GM23338 (cell line): ENCODE data around the gene MYOM1. TPM values are rescaled to one million over a fixed set of nuclear protein-coding genes. Genes with fewer than 3 reads are reported as not detected.

Source experiments
- ATAC-seq: fragments of 200-7000 bp; cut with Tn5 transposase; 3 replicates; pipeline ENCODE4 v1.9.1; 2020
- DNase-seq: peaks from one replicate; pipeline ENCODE4 v3.0.0-alpha.2; 2015; ENCODE audit warnings: low spot score
- H2AFZ ChIP-seq: fragments of 200-600 bp; sonication (generic); 2 replicates; pipeline ENCODE4 v1.8.0; 2016; ENCODE audit warnings: antibody characterized with exemption, mild to moderate bottlenecking, moderate library complexity
- H3F3A ChIP-seq: fragments of 200-600 bp; sonication (generic); replicated peaks from 2 replicates; pipeline ENCODE4 v1.8.0; 2017; ENCODE audit warnings: antibody characterized with exemption, mixed run types, low read depth
- H3K27ac ChIP-seq: fragments of 200-600 bp; sonication (generic); 2 replicates; pipeline ENCODE4 v1.6.1; 2016; ENCODE audit warnings: low read depth
- H3K27me3 ChIP-seq: fragments of 200-600 bp; sonication (generic); 2 replicates; pipeline ENCODE4 v1.8.0; 2016; ENCODE audit warnings: mild to moderate bottlenecking, mixed run types, moderate library complexity; ENCODE audit not compliant: insufficient read depth
- H3K36me3 ChIP-seq: fragments of 200-600 bp; sonication (generic); 2 replicates; pipeline ENCODE4 v1.8.0; 2016; ENCODE audit warnings: mild to moderate bottlenecking; ENCODE audit not compliant: insufficient read depth
- H3K4me1 ChIP-seq: fragments of 200-600 bp; sonication (generic); 2 replicates; pipeline ENCODE4 v1.8.0; 2016; ENCODE audit warnings: mild to moderate bottlenecking, moderate library complexity; ENCODE audit not compliant: insufficient read depth
- H3K4me2 ChIP-seq: fragments of 200-600 bp; sonication (generic); 2 replicates; pipeline ENCODE4 v1.7.1; 2017; ENCODE audit warnings: mixed run types
- H3K4me3 ChIP-seq: fragments of 200-600 bp; sonication (generic); 2 replicates; pipeline ENCODE4 v1.6.1; 2016; ENCODE audit warnings: mixed run types
- H3K79me2 ChIP-seq: fragments of 200-600 bp; sonication (generic); replicated peaks from 2 replicates; pipeline ENCODE4 v1.8.0; 2017; ENCODE audit warnings: mild to moderate bottlenecking; ENCODE audit not compliant: insufficient read depth
- H3K9me2 ChIP-seq: fragments of 200-600 bp; sonication (generic); 2 replicates; pipeline ENCODE4 v1.8.0; 2017; ENCODE audit not compliant: insufficient read depth
- H4K20me1 ChIP-seq: fragments of 200-600 bp; sonication (generic); replicated peaks from 2 replicates; pipeline ENCODE4 v1.8.0; 2017; ENCODE audit warnings: mild to moderate bottlenecking; ENCODE audit not compliant: insufficient read depth
- H3K27ac Mint-ChIP-seq: 2 replicates; pipeline ENCODE4 v1.8.0; 2020; ENCODE audit warnings: inconsistent platforms, mild to moderate bottlenecking, moderate library complexity, mixed read lengths
- H3K27me3 Mint-ChIP-seq: 3 replicates; pipeline ENCODE4 v1.8.0; 2022; ENCODE audit warnings: low read depth, mild to moderate bottlenecking, moderate library complexity, mixed read lengths, inconsistent platforms; ENCODE audit not compliant: insufficient read depth, poor library complexity
- H3K36me3 Mint-ChIP-seq: 3 replicates; pipeline ENCODE4 v1.8.0; 2021; ENCODE audit warnings: low read depth, mild to moderate bottlenecking, inconsistent platforms, moderate library complexity, mixed read lengths
- H3K4me1 Mint-ChIP-seq: 3 replicates; pipeline ENCODE4 v1.8.0; 2020; ENCODE audit warnings: mild to moderate bottlenecking, inconsistent platforms, mixed read lengths
- H3K4me3 Mint-ChIP-seq: 3 replicates; pipeline ENCODE4 v1.8.0; 2021; ENCODE audit warnings: moderate library complexity, mild to moderate bottlenecking, inconsistent platforms, mixed read lengths
- H3K9me3 Mint-ChIP-seq: 3 replicates; pipeline ENCODE4 v1.8.0; 2020; ENCODE audit warnings: moderate library complexity, mild to moderate bottlenecking, inconsistent platforms, mixed read lengths
- CREB1 ChIP-seq: fragments of 250-450 bp; sonication (Bioruptor Pico); IDR thresholded peaks from 2 replicates; pipeline ENCODE4 v1.5.0; 2020; ENCODE audit warnings: low read depth, mild to moderate bottlenecking, moderate library complexity
- EZH2 ChIP-seq: fragments of 200-600 bp; sonication (generic); IDR thresholded peaks from one replicate; pipeline ENCODE4 v1.8.0; 2017; ENCODE audit warnings: antibody characterized with exemption, mild to moderate bottlenecking, low read depth; ENCODE audit not compliant: unreplicated experiment
- JUNB ChIP-seq: IDR thresholded peaks from one replicate; pipeline ENCODE4 v1.6.1; 2016; ENCODE audit warnings: antibody characterized with exemption; ENCODE audit not compliant: unreplicated experiment
- NANOG ChIP-seq: IDR thresholded peaks from 2 replicates; pipeline ENCODE4 v1.6.1; 2016; ENCODE audit warnings: antibody characterized with exemption, borderline replicate concordance
- POLR2AphosphoS5 ChIP-seq: IDR thresholded peaks from 2 replicates; pipeline ENCODE4 v1.6.1; 2016; ENCODE audit warnings: antibody characterized with exemption, low read depth
- STAT1 ChIP-seq: IDR thresholded peaks from one replicate; pipeline ENCODE4 v1.6.1; 2016; ENCODE audit warnings: antibody characterized with exemption; ENCODE audit not compliant: unreplicated experiment
- ZNF114 ChIP-seq: fragments of 250-450 bp; sonication (Bioruptor Pico); IDR thresholded peaks from 2 replicates; pipeline ENCODE4 v1.5.0; 2020; ENCODE audit warnings: mild to moderate bottlenecking, moderate library complexity
- ZNF331 ChIP-seq: fragments of 250-450 bp; sonication (Bioruptor Pico); IDR thresholded peaks from 2 replicates; pipeline ENCODE4 v1.5.0; 2020; ENCODE audit warnings: low read depth, mild to moderate bottlenecking, moderate library complexity
- polyA plus RNA-seq: library from polyadenylated mRNA; unstranded; fragments of >200 nt; fragmentation: Nextera tagmentation; extraction: Ambion mirVana; gene quantifications from 2 replicates; pipeline ENCODE4 v1.2.1, GENCODE V29; 2016
- total RNA-seq: library from RNA; depleted of rRNA; stranded (reverse); fragments of >200 nt; shearing (Covaris generic); gene quantifications from 2 replicates; pipeline ENCODE4 v1.2.3, GENCODE V29; 2014
- TF ChIP-seq, protein P1 (sequence below): IDR thresholded peaks from one replicate; pipeline ENCODE4 v1.6.1; 2018; ENCODE audit warnings: antibody characterized with exemption; ENCODE audit not compliant: unreplicated experiment
- TF ChIP-seq, protein P2 (sequence below), 2 experiments: fragments of 200-600 bp in 1 of 2; sonication (generic) in 1 of 2; conservative IDR thresholded peaks; 2 replicates each; pipeline versions ENCODE4 v1.5.1 to v1.6.1; 2016 to 2017; ENCODE audit warnings: antibody characterized with exemption in 2 of 2, low read depth in 2 of 2, mild to moderate bottlenecking in 2 of 2, moderate library complexity in 1 of 2

Gene MYOM1
- total and polyA plus RNA-seq, 2 experiments from 2014 or later, result 0.27 to 0.38 TPM

DNA sequence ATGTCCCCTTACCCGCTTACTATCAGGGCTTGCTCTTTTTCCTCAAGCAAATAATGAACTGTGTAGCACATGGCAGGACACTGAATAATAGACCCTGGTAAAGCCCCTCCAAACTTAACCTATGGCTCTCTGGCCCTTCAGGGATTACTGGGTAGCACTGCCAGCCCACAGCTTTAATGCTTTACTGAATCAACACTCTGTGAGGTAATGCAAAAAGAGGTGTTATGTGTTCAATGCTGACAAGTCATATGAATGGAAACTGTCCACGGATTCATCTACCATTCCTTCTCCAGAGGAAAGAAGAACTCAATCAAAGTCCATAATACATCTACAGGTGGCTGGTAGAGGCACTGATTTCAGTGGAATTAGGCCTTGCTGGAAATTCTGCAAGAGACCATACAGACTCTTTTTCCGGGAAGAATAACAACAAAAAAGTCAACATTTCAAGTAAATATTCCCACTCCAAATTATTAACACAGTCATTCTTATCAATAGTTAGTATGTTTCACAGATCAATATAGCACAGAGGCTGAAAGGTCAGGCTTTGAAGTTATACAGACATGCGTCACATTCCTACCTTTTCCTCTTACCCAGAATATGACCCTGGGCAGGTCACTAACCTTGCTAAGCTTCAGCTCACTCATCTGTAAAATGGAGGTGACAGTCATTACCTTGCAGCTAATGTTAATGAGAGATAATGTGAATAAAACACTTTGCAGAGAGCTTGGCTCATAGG lies 13.8 kb upstream of the MYOM1 start:
- no peaks in the 10 kb centered on the region for H3K27me3 ChIP-seq
- H4K20me1 ChIP-seq, result no peaks in the 10 kb centered on the region
- no peak overlapping the region for H3K4me2 ChIP-seq
- H3K36me3 ChIP-seq, result no peaks in the 10 kb centered on the region
- Mint-ChIP-seq H3K36me3 (peaks cover 9% of the 10 kb centered on the region; the same call in 1 of the 3 replicates), H3K4me3 (no peak overlapping the region), H3K9me3 (peaks cover 10% of the 10 kb centered on the region), H3K27ac (no peak overlapping the region), H3K27me3 (no peaks in the 10 kb centered on the region), H3K4me1 (peaks cover 7% of the 10 kb centered on the region)
- ATAC-seq (no peak), DNase-seq (no peak)
- no peak for TF ChIP-seq NANOG
- TF ChIP-seq EZH2, result no peak
- TF ChIP-seq ZNF114, result no peak
- TF ChIP-seq, protein P1, sequence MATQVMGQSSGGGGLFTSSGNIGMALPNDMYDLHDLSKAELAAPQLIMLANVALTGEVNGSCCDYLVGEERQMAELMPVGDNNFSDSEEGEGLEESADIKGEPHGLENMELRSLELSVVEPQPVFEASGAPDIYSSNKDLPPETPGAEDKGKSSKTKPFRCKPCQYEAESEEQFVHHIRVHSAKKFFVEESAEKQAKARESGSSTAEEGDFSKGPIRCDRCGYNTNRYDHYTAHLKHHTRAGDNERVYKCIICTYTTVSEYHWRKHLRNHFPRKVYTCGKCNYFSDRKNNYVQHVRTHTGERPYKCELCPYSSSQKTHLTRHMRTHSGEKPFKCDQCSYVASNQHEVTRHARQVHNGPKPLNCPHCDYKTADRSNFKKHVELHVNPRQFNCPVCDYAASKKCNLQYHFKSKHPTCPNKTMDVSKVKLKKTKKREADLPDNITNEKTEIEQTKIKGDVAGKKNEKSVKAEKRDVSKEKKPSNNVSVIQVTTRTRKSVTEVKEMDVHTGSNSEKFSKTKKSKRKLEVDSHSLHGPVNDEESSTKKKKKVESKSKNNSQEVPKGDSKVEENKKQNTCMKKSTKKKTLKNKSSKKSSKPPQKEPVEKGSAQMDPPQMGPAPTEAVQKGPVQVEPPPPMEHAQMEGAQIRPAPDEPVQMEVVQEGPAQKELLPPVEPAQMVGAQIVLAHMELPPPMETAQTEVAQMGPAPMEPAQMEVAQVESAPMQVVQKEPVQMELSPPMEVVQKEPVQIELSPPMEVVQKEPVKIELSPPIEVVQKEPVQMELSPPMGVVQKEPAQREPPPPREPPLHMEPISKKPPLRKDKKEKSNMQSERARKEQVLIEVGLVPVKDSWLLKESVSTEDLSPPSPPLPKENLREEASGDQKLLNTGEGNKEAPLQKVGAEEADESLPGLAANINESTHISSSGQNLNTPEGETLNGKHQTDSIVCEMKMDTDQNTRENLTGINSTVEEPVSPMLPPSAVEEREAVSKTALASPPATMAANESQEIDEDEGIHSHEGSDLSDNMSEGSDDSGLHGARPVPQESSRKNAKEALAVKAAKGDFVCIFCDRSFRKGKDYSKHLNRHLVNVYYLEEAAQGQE, result no peak
- no peak for TF ChIP-seq ZNF331 (CRISPR knock-in tag)
- no peak for TF ChIP-seq POLR2AphosphoS5
- no peak for TF ChIP-seq JUNB
- no peak overlapping the region for H3K27ac ChIP-seq
- H3F3A ChIP-seq, result no peaks in the 10 kb centered on the region
- no peak overlapping the region for H2AFZ ChIP-seq
- no peaks in the 10 kb centered on the region for H3K79me2 ChIP-seq
- peaks cover 16% of the 10 kb centered on the region; the same call in 1 of the 2 replicates for H3K9me2 ChIP-seq
- H3K4me1 ChIP-seq, result no peaks in the 10 kb centered on the region
- H3K4me3 ChIP-seq, result no peak overlapping the region

DNA sequence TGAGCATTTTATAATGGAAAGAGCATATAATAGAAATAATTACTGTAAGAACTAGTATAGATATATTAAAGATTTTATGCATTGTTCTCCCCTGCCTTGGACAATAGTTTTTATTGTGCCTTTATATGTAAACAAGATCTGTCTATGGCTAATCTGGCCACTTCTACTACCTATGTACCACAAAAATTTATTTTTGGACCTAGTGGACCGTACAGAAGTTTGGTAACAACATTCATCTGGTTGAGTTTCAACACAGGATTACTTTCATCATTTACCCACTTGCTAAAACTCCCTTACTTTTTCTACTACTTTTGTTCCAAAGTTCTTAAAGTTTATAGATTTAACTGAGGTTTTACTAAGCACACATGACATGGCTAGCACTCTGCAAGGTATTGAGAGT lies 13.2 kb upstream of the MYOM1 start:
- Mint-ChIP-seq H3K4me3 (no peak overlapping the region), H3K27ac (no peak overlapping the region), H3K4me1 (peaks cover 7% of the 10 kb centered on the region), H3K36me3 (0 out of 3 replicates have a peak, but pooled peaks cover 3% of the 10 kb centered on the region), H3K9me3 (peaks cover 4% of the 10 kb centered on the region; the same call in 1 of the 3 replicates), H3K27me3 (no peaks in the 10 kb centered on the region)
- Histone ChIP-seq H3K36me3 (no peaks in the 10 kb centered on the region), H3K9me2 (peaks cover 16% of the 10 kb centered on the region; the same call in 1 of the 2 replicates), H4K20me1 (no peaks in the 10 kb centered on the region), H3F3A (no peaks in the 10 kb centered on the region), H3K4me3 (no peak overlapping the region), H3K4me1 (no peaks in the 10 kb centered on the region), H3K79me2 (no peaks in the 10 kb centered on the region), H3K27ac (no peak overlapping the region), H3K27me3 (no peaks in the 10 kb centered on the region), H3K4me2 (no peak overlapping the region), H2AFZ (no peak overlapping the region)
- TF ChIP-seq NANOG (no peak), STAT1 (no peak), JUNB (no peak), POLR2AphosphoS5 (no peak), ZNF331 (CRISPR knock-in tag) (no peak), CREB1 (no peak)
- TF ChIP-seq, protein P2, sequence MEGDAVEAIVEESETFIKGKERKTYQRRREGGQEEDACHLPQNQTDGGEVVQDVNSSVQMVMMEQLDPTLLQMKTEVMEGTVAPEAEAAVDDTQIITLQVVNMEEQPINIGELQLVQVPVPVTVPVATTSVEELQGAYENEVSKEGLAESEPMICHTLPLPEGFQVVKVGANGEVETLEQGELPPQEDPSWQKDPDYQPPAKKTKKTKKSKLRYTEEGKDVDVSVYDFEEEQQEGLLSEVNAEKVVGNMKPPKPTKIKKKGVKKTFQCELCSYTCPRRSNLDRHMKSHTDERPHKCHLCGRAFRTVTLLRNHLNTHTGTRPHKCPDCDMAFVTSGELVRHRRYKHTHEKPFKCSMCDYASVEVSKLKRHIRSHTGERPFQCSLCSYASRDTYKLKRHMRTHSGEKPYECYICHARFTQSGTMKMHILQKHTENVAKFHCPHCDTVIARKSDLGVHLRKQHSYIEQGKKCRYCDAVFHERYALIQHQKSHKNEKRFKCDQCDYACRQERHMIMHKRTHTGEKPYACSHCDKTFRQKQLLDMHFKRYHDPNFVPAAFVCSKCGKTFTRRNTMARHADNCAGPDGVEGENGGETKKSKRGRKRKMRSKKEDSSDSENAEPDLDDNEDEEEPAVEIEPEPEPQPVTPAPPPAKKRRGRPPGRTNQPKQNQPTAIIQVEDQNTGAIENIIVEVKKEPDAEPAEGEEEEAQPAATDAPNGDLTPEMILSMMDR (conservative IDR thresholded peaks at IDR 0.05; ENCODE audit: low read depth in 2 of 2), result no peak
- ATAC-seq (no peak), DNase-seq (no peak)
